Measurements from ENCODE around the gene UNKL. TPM values are rescaled to one million over a fixed set of nuclear protein-coding genes. Genes with fewer than 3 reads are reported as not detected.
"Not testable (repeated sequence)": the region's sequence is repeated elsewhere in the genome, so short reads cannot be mapped to it uniquely, and the experiment has no call there.

Gene UNKL
- polyA plus RNA-seq, 3 donors: 15.5 to 24.9 (median 24.1) TPM

DNA sequence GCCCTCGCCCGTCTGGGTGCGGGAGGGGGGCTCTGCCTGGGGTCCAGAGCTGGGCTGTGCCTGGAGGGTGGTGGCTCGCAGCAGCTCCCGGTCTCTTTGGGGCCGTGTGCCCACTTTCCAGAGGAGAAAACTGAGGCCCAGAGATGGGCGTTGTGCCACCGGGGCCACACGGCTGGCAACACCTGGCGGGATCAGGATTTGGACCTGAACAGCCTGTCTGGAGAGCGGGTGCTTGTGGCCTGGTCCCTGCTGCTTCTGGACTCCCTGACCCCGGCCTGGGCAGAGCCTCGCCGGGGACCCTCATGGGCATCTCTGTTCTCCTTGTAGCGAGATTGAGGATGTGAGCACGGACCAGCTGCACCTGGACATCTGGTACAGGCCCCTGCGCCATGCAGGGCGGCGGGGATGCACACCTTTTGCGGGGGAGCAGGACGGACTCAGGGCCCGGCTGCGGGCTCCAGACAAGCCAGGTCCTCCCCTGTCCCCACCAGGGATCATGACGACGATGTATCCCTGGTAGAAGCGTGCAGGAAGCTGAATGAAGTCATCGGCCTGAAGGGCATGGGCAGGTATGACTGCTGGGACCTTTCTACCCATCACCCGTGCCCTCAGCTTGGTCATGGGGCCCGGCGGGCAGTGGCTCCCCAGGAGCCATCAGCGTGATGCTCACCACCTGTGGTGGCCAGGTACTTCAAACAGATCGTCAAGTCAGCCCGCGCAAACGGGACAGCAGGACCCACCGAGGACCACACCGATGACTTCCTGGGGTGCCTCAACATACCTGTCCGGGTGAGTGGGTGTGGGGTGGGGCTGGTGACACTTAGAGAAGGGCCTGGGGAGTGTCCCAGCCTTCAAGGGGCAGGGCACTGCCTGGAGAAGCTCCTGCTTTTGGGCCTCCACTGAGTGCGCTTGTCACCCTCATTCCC, 72.7 kb downstream of the UNKL start:
- no peak for DNase-seq

DNA sequence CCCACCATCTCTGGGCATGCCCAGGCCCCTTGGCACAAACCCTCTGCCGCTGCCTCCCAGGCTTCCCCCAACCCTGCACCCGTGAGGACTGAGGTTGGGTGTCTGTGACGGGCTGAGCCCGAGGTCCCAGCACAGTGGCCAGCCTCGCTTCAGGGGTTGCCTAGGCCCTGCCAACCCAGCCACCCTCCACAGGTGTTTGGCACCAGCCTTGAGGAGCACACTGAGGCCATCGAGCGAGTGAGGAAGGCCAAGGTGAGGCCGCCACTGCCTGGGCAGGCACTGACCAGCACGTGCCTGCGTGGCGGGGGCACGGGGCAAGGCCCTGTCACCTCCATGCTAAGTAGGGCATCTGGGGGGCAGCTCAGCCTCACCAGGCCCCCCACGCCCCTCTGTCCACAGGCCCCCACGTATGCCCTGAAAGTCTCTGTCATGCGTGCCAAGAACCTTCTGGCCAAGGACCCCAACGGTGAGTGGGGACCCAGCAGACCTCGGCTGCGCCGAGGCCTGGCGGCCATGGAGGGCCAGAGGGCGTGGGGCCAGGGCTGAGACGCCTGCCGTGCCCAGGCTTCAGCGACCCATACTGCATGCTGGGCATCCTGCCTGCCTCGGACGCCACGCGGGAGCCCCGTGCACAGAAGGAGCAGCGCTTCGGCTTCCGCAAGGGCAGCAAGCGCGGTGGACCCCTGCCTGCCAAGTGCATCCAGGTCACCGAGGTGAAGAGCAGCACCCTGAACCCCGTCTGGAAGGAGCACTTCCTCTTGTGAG, 73.6 kb downstream of the UNKL start:
- DNase-seq: no peak

DNA sequence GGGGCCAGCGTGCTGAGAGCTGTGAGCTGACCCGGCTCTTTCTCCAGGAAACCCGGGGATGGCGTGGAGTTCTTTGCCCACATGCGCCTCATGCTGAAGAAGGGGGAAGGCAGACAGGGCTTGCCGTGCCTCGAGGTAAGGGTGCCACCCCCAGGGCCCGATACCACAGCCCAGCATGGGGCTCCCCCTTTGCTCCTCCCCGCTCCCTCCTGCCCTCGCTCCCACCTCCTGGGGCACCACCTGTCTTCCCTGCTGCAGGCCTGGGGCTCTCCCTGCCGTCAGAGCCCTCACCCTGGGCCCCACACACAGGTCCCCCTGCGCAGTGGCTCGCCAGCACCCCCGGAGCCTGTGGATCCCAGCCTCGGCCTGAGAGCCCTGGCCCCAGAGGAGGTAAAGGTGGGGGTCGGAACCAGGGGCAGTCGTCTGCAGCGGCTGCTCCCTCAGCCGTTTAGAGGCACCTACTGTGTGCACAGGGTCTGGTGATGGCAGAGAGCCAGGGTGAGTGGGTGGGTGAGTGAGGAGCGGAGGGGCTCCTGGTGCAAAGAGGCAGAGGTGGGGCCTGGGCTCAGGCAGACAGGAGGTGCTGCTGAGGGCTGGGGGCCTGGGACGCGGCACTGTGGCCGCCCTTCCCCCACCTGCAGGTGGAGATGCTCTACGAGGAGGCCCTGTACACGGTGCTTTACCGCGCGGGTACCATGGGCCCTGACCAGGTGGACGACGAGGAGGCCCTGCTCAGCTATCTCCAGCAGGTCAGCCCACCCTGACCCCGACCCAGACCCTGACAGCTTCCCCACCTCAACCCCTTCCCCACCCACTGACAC, 75.4 kb downstream of the UNKL start:
- no peak for DNase-seq

DNA sequence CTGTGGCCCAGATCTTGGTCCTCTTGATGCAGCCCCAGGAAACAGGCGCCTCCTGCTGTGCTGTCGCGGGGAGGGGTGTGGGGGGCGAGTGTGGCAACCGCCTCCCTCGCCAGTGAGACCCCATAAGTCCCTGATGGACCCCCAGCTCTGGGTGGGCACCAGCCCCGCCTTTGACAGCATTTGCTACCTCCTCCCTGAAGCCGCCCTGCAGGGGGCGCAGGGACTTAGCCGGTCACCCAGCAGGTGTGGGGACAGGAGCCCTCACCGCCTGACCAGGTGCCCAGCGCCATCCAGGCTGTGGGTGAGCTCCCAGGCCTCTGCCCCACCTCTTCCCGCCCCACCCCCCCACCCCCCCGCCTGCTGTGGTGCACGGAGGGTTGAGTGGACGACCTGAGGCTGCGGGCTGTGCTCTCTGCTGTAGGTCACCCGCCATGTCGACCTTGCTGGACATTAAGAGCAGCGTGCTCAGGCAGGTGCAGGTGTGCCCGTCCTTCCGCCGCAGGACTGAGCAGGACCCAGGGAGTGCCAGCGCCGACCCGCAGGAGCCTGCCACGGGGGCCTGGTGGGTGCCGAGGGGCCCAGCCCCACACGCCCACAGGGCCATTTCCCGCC, 76.3 kb downstream of the UNKL start:
- no peak for DNase-seq

DNA sequence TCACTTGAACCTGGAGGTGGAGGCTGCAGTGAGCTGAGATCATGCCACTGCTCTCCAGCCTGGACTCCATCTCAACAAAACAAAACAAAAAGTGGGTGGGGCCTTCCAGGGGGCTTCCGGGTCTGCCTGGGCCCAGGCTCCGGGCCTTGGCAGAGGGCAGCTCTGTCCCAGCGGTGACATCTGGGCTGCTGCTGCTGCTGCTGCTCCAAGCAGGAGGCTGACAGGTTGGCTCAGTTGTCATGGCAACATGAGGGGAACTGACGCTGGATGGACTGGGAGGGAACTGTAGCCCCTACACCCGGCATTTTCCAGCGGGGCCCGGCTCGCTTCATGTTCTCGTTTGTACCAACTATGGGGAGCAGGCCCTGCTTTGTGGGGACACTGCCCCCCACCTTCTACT, 77.0 kb downstream of the UNKL start:
- DNase-seq: no peak

DNA sequence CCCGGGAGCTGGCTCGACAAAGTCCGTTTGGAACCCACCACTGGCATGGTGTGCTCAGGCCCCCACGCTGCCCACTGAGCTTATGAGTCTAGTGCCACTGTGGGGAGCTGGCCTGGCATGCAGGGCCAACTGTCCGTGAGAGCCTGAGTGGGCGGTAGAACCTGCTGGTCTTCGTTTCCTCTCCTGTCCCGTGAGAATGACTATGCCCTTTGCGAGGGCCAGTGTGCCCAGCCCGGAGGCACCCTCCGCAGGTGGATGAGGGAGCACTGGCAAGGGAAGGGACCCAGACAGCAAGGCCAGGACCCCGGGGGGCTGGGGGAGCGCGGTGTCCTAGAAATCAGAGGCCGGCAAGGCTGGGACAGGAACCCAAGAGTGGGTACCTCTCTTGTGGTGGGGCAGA, 77.9 kb downstream of the UNKL start:
- DNase-seq: no peak

DNA sequence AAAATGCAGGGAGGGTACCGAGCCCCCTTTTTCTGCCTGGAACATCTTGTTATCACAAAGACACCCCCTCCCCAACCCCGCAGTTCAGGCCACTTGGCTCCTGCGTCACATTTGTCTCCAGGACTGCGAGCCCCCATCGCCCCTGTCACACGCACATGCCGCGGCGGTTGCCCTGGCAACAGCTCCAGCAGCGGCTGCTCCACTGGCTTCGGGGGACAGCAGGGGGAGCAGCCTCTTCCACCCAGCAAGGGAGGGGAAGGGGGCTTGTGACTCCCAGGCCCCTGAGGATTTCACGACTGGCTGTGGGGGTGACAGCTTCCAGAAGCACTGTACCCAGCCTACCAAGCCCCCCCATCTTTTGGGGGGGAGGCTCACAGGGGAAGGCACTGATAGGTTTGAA, 78.5 kb downstream of the UNKL start:
- no peak for DNase-seq

DNA sequence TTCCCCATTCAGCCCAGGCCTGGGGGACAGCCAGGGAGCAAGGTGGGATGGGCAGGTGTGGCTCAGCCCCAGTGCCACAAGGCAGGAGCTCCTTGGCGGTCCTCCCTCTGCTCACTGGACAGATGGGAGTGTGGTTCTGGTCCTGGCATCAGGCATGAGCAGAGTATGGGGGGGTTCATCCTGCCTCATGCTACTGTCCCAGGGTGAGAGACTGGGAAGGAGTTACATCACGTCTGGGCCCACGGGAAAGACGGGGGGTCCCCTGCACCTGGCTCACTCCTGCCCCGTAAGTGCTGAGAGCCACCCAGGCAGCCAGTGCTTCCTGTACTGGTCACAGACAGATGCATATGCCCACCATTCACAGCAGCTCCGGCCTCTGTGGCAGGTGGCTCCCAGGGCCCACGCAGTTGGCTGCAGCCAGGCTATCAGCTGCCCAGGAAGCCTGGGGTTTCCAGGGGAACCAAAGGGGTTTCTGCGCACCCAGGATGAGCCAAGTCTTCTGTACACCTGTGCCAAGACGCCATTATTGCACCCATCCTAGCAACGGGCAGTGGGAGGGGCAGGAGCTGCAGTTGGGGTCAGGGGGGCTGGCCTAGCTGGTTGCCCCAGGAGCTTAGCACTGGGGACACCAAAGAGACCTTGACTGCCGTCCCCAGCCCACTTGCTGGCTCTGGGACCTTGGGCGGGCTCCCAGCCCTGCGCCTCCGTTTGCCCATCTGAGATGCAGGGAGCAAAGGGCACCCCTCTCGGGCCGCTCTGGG, 79.1 kb downstream of the UNKL start:
- no peak for DNase-seq

DNA sequence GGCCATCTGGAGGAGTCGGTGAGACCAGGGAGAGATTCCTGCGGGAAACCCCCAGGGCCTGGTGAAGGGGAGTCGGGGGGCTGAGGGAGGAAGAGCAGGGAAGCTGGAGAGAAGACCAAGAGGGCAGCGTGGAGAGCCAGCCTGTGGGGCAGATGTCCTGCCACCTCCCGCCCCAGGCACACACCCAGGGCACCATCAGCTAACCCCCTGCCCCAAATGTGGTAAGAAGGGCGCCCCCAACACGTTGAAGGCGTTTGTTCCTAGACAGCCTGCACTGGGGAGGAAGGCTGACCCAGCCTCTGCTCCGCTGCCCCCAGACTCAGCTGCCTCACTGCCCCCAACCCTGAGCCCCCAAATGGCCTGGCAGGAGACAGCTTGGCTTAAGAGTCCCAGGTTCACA, 79.8 kb downstream of the UNKL start:
- no peak for DNase-seq

DNA sequence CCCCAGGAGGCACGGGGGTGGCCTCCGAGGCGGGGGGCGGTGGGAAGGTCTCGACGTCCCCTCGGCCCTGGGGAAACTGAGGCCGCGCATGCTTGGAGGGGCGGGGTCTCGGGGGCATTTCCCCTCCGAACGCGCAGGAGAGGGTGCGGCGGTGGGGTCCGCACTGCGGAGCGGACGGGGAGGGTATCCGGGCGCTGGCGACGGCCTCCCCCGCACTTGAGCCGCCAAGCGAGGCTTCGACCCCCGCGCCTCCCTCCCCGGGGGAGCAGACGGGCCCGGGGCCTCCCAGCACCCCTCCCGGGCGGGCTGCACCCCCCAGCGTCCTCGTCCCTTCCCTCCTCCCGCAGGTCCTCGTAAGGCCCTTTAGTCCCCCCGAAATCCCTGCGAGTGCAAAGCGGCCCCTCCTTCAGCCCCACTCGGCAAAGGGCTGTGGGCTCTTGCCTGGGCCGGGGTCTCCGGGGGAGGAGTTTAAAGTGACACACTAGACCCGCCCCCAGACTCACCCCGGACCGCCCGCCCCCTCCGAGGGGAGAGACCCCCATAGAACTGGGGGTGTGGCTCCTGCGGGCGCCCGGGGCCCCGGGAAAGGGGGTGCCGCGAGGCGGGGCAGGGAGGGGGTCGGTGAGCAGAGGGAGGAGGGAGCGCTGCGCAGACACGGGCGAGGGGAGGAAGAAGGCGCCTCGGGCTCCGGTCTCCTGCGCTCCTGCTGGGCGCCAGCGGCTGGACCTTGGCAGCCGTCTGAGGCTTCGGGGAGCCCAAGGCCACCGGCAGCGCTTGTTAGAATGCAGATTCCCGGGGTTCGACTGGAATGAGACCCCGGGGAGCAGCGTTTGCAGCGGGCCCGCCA, 80.4 kb downstream of the UNKL start:
- no peak for DNase-seq

DNA sequence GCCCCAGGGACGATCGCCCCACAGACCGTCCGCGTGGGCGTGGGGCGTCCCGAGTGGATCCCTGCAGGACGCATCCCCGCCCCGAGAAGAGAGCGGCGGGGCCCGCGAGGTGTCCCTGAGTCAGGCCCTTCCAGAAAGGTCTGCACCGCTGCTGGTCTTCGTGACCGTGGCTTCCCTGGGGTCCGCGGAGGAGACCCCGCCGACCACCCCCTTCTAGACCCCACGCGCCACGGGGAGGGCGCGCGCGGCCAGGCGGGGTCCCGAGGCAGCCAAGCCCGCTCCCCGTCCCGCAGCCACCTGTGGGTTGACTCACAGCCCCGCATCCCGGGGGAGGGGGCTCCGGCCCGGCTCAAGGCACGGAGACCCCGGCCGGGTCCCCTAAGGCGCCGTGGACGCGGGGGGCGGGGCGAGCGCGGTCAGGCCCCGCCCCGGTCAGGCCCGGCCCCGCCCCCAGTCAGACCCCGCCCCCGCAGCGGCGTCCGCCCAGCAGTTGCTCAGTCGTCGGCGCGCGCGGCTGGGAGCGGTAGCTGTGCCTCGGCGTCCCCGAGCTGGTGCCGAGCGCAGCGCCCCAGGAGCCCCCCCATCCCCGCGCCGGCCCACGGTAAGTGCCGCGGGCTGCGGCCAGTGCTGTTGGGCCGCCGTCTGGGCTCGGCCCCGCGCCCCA, 81.2 kb downstream of the UNKL start, which contains the start of gene BAIAP3:
Gene BAIAP3 (plus strand): TSS at position 497 of the 664 bp plus-strand sequence. CDS start 4,905 bp downstream, outside the sequence.
- DNase-seq: no peak

DNA sequence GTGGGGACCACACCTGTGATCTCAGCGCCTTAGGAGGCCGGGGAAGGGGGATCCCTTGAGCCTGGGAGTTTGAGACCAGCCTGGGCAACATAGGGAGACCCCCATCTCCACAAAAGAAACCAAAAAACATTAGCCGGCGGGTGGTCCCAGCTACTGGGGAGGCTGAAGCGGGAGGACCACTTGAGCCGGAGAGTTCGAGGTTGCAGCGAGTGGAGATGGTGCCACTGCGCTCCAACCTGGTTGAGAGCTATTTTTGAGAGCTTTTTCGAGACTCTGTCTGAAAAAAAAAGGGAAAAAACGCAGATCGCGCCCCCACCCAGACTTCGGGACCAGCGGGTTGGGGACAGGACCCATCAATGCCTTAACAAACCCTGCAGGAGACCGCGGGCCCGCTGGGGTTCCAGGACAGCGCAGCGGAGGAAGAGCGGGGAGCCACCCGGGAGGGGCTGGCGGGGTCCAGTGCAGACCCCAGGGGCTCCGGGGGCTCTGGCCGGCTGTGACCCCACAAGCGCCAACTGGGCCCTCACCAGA, 81.8 kb downstream of the UNKL start:
- no peak for DNase-seq

DNA sequence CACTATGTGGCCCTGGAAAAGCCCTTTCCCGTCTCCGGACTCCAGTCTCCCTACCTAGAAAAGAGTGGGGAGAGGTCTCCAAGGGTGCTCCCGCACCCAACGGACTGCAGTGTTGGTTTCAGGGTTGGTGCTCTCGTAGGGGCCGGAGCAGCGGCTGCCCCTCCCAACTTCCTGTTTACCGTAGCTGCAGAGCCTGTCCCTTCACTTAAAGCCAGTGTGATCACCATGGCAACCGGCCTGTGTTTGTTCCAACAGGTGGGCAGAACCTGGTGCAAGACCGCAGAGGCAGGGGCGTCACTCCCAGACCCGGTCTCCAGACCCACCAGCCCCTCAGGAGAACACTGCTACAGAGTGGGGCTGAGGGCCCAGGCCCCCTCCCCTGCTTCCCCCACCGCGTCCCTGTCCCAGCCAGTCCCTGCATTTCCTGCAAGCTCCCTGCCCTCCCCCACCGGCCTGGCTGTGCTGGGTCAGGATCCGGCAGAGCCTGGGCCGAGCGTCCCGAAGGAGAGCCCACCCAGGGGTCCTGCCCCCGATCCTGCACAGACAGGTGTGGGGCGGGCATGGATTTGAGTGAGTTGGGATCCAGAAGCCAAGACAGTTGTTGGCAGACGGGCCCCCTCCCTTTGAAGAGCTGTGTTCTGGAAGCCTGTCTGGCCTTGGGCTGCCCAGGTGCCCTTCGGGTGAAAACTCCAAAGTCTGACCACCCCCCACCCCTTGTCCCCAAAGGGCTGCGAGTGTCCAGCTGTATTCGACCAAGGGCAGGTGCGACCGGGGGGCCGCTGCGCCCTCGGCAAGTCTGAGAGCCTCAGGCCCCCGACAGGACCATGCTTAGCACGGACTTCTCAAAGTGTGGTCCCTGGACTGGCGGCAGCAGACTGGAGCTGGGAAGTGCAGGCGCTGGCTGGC, 82.5 kb downstream of the UNKL start:
- peak; percentile 91 for DNase-seq

DNA sequence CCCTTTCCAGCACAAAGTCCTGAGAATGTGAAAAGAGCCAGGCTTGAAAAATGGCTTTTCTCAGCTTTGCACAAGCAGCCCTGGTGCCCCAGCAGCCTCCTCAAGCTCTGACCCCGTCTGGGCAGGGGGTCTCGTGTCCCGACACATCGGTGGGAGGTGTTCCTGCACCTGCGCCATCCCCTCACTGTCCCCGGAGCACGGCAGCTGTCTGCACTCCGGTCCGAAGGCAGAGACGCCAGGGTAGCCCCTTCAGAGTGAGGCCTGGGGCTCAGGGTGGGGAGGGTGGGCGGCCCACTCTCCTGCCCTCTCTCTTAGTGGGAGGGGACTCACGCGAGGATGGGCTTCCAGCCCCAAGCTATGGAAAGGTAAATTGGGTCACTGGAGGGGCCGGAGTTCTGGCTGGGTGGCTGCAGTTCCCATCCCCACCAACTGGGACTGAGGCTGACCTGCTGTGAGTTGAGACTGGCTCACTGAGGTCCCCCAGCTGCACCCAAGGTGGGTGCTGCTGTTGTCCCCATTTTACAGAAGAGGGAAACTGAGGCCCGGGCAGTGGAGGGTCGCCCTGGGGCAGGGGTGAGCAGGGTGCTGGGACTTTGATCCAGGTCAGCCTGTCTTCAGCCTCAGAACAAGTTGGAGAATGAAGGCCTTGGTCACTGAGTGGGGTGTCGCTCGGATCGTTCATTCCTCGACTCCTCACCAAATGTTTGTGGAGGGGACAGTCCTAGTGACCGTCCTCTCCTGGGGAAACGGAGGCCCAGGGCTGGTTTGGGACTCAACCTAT, 83.4 kb downstream of the UNKL start:
- no peak for DNase-seq

DNA sequence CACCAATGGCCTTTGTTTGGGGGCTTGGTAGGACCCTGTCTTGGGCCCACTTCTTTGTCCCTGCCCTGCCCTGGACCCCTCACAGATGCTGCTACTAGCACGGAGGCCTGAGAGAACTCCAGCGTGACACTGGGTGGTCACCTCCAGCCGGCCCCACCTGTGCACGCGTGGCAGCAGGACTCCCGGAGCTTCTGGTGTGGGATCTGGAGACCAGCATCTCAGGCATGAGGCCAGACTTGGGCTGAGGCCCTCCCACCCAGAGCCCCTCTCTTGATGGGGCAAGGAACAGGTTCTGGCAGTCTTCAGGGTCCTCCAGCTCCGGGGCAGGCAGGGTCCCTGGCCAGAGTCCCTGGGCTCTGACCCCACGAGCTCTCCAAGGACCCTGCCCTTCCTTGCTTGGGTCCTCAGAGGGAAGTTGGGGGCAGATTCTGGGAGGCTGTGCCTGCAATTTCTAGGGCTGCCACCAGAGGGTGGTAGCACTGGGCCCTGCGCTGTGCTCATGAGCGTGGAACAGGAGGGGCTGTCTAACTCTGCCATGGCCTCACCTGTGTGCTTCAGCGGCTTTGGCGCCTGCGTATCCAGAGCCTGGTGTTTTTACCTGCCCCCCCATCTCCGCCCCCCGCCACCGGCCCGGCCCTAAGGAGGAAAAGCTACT, 84.1 kb downstream of the UNKL start:
- DNase-seq: no peak

DNA sequence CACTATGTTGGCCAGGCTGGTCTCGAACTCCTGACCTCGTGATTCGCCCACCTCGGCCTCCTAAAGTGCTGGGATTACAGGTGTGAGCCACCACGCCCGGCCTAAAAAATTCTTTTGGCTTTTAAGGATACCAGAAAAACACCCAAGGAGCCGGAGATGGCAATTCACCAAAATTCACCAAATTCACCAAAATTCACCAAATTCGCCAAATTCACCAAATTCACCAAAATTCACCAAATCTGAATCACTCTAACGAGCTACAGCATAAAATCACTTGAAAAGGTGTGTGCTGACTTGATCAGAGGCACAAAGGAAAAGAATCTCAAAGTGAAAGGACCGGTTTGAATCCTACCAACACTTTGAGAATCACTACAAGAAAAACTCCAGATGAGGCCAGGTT, 85.5 kb downstream of the UNKL start:
- not testable (repeated sequence) for DNase-seq

DNA sequence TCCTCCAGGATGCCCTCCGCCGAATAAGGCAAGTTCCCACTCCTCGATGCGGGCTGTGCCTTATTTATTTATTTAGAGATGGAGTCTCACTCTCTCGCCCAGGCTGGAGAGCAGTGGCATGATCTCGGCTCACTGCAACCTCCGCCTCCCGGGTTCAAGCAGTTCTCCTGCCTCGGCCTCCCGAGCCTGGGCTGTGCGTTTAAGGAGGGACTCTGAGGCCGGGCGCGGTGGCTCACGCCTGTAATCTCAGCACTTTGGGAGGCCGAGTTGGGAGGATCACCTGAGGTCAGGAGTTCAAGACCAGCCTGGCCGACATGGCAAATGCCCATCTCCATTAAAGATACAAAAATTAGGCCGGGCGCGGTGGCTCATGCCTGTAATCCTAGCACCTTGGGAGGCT, 86.4 kb downstream of the UNKL start:
- not testable (repeated sequence) for DNase-seq
